HG02763 (cell line): ENCODE results near the gene GLA.
A peak's percentile ranks its signal among the peaks of the same experiment; 100 is the strongest.

Experiments
- ATAC-seq: cut with Tn5 transposase; IDR thresholded peaks from one replicate; pipeline ENCODE4 v1.9.1; 2021; ENCODE audit warnings: mild to moderate bottlenecking, moderate library complexity; ENCODE audit not compliant: unreplicated experiment

GLA gene

GRCh38 chrX:101407748-101408531, at the start of gene GLA, which contains the start of gene HNRNPH2:
Gene GLA (minus strand): TSS chrX:101407925. CDS start chrX:101407903, 22 bp downstream.
Gene HNRNPH2 (plus strand): TSS chrX:101408222. CDS start chrX:101411989, 3,767 bp downstream.
- peak; percentile 89 for ATAC-seq

- ATAC-seq, result no peak
Observed at GRCh38 chrX:101452056-101452455, 44.3 kb upstream of the GLA start.

DNA sequence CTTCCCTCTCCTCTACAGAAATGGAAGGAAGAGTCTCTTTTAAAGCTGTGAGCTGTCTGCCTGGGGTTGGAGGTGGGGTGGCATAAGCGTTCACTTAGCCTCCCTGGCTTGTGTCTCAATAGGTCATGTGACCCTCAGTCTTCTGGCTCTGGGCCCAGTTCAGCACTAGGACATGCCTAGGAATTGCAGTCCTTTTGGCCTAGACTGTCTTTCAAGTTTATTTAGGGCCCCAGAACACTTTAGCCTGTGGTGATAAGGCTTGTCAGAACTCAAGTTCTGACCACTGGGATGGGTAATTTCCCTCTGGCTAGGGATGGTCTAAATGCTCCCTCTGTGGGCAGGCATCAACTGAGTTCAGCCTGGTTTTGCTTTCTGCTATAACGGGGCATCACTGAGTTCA, 43.2 kb upstream of the GLA start:
- ATAC-seq, result no peak

DNA sequence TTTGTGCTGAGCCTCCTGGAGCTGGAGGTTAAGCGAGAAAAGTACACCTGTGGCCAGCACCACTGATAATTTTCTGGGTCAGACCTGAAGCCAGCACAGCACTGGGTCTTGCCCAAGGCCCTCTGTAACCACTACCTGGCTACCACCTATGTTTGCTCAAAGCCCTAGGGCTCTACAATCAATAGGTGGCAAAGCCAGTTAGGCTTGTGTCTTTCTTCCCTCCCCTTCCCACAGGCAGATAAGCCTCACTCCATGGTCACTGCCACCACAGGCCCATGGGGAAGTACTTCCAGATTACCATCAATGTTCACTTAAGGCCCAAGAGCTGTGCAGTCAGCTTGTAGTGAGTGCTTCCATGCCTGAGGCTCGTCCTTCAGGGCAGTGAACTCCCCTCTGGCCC, 42.4 kb upstream of the GLA start:
- no peak for ATAC-seq

- no peak for ATAC-seq
Observed at GRCh38 chrX:101449279-101449678, 41.6 kb upstream of the GLA start.

DNA sequence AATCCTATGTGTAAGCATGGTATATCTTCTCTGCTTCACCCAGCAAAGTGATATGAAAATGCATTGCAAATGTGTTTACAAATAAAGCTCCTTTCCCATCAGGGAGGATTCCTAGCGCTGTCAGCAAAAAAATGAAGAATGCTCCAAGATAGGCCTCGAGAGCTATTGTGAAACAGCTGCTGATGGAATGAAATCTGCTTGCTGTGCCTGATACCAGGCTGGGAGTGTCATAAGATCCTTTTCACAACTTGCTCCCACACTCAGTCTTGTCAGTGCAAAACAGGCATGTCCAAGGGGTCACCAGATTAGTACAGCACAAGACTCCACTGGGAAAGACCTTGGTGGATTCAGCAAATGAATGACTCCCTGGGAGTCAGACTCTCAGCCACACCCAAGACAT, 34.4 kb upstream of the GLA start:
- no peak for ATAC-seq

- ATAC-seq, result peak; percentile 81
Observed at GRCh38 chrX:101430457-101431078, 22.8 kb upstream of the GLA start.

DNA sequence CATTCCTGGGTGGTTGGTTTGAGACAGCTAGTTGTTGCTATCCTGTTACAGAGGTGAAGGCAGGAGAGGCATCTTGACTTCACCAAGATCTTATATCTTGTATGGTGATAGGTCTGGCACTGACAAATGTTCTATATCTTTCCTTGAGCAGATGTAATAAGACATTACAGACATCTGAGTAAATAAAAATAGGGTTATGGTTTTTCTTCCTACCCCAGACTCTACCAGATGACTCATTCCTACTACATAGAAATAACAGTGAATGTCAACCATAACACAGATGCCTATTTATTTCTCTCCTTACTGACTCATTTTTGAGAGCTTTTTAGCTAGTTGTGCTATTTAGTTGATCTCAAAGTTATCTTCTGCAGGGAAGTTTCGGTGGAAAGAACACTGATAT, 22.2 kb upstream of the GLA start:
- no peak for ATAC-seq

GRCh38 chrX:101427954-101428353, 20.2 kb upstream of the GLA start:
- ATAC-seq, result no peak

DNA sequence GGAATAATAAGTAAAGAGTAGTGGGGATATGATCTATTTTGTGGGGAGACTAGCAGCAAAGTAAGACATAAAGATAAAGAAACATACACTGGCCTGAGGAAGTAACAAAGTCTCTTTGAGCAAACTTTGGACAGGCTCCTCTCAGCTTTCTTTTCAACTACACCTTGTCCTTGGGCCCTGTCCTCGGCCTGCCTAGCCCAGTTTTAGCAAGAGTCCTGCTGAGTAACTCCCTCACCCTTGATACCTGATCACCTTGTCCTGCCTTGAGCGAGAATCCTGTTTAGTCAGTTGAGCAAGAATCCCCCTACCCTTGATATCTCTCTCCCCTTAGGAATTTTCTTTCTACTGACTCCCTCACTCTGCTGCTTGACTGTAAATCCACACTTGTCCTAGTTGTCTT, 11.8 kb upstream of the GLA start:
- no peak for ATAC-seq

- ATAC-seq, result no peak
Observed at GRCh38 chrX:101417981-101418841, 10.5 kb upstream of the GLA start.

DNA sequence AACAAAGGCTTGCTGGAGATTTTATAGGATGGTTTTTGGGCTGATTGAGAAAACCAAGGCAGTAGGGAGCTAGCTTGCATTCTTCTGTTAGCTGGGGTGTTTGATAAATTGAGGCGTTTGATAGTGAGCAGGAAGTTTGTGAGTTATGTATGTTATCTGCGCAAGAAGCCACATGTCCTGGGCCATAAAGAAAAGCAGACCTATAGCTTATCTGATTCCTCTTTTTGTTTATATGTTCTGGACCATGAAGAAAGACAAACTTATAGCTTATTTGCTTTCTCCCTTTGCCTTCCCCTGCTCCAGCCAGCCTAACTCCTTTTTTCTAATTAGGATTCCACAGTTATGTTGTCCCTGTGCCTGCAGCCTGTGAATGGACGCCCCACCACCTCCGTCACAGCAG, 9.5 kb upstream of the GLA start:
- ATAC-seq, result no peak

GRCh38 chrX:101416691-101417090, 9.0 kb upstream of the GLA start:
- ATAC-seq, result no peak

DNA sequence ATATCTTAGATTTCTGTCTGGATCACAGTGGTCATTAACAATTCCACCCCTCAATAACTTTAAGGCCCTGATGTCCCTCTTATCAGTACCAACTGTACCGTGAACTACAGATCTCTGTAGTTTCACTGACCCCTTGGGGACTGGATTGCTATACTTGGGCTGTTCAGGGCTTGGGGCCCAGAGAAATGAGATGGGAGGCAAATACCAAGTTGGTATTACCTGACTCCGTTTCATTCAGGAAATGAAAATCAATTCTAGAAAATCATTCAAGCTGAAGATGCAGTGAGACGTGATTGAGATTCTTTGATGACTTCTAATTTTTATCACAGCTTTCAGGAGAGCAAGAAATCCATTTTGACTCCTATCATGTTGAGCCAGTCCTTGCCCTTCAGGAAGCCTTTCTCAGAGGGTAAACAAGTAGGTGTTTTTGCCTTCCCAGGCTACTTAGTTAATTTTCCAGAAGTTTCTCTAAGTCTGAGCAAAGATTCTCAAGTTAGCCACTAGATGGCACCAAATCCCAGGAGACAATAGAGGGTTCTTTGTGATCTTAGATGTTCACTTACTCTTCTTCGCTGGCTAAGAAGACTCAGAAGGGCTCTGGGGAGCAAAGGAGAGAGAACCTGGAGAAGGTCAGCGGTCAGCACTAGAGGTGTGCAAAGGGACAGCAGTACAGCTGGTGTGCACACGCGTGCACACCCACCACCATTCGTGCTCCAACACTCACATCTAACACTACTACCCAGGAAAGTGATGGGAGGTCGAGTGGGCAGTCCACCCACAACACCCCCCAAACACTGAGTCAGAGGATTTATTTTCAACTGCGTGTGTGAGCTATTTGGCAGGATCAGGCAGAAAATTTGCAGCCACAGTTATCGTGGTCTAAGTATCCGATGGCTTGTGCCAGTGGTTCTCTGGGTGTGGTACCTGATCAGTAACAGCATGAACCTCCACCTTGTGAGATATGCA, 7.7 kb upstream of the GLA start:
- peak; percentile 61 for ATAC-seq

DNA sequence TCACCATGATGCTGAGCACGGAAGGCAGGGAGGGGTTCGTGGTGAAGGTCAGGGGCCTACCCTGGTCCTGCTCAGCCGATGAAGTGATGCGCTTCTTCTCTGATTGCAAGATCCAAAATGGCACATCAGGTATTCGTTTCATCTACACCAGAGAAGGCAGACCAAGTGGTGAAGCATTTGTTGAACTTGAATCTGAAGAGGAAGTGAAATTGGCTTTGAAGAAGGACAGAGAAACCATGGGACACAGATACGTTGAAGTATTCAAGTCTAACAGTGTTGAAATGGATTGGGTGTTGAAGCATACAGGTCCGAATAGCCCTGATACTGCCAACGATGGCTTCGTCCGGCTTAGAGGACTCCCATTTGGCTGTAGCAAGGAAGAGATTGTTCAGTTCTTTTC, 4.3 kb upstream of the GLA start:
- ATAC-seq, result no peak

DNA sequence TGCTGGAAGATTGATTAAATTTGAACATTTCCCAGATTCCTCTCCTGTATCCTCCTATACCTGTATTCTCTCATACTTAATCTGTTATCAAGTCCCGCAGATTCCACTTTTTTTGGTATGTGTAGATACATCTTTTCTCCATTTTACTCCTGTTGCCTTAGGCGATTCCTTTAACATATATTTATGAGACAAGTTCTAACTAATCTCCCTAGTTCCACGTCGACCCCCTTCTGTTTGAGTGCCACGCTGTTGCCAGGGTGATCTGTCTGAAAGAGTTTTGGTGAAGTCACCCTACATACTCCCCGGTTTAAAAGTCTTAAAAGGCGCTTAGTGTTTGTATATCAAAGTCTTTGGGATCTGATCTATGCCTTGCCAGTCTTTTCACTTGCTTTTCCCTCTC, 2.7 kb upstream of the GLA start:
- ATAC-seq, result no peak

DNA sequence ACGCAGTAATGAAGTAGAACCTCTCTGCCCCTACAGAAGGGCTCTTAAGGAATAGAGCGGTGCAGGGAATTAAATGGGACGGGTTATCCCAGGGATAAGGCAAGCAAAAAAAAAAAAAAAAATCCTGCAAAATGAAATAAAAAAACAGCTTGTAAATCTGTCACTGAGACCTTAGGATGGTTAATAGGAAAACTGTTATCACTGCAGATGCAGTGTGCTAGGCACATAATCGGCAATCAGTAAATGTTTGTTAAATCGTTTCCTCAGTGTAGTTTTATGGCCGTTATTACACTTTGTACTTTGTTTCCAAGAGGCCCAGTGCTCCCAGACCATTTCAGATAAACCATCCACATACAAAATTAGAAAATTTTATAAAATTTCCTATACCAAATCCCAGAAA, 1.3 kb upstream of the GLA start:
- no peak for ATAC-seq

DNA sequence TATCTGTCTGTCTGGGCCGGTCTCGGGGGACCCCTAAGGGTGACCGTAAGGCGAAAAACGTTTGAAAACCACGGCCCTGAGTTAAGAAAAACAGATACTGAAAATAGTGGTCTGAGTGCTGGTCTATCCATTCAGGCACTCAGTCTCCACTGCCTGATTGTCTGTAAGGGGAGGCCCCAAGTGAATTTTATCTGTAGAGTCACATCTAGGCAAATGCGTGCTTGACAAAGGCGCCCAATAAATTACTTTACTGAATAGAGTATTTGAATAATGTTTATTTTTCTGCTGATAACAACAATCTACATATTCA, 762 bp upstream of the GLA start:
- ATAC-seq, result no peak

DNA sequence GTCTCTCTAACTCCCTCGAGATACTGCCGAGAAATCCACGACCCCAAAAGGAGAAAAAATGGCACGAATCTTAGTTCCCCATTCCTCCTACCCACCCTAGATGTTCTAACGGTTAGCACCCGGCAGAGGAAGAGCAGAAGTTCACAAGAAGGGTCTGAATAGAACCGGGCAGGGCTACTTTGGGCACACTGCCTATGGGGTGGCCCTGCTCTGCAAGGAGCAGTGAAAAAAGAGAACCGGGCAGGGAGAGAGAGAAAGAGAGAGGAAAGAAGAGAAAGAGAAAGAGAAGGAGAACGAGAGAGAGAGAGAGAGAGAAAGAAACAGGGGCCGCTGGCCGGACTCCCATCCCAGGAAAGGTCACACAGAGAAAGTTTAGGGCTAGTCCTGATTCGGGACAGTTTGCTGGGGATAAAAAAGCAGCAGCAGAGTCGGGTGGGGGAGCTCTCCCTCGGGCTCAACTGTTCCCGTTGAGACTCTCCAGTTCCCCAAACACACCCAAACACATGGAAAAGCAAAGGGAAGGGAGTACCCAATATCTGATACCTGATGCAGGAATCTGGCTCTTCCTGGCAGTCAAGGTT, 468 bp downstream of the GLA start:
- no peak for ATAC-seq

GRCh38 chrX:101399825-101400224, 7.9 kb downstream of the GLA start:
- ATAC-seq, result no peak
